Mesendoderm (in vitro differentiated cells): Measurements from ENCODE around the gene TRPM1.

Experiments used
- DNase-seq: peaks from one replicate; pipeline ENCODE4 v3.0.0; 2013
- H2AK5ac ChIP-seq: 2 replicates; pipeline ENCODE4 v1.6.1; 2013; ENCODE audit warnings: low read length, inconsistent platforms
- H2BK120ac ChIP-seq: 2 replicates; pipeline ENCODE4 v1.6.1; 2013; ENCODE audit warnings: low read depth, mild to moderate bottlenecking, low read length, moderate library complexity, mixed read lengths
- H2BK15ac ChIP-seq: replicated peaks from 2 replicates; pipeline ENCODE4 v1.6.1; 2013; ENCODE audit warnings: low read depth, mild to moderate bottlenecking, moderate library complexity
- H2BK5ac ChIP-seq: 2 replicates; pipeline ENCODE4 v1.6.1; 2013; ENCODE audit warnings: low read length, inconsistent platforms
- H3K18ac ChIP-seq: 2 replicates; pipeline ENCODE4 v1.6.1; 2013; ENCODE audit warnings: mild to moderate bottlenecking, low read length, mixed read lengths
- H3K23ac ChIP-seq: one replicate; pipeline ENCODE4 v1.6.1; 2013; ENCODE audit warnings: low read length
- H3K27ac ChIP-seq: 2 replicates; pipeline ENCODE4 v1.5.1; 2013; ENCODE audit warnings: low read depth, mild to moderate bottlenecking, inconsistent platforms, low read length, moderate library complexity
- H3K27me3 ChIP-seq: 2 replicates; pipeline ENCODE4 v1.6.1; 2013; ENCODE audit warnings: low read length, control low read depth, mild to moderate bottlenecking, inconsistent platforms; ENCODE audit not compliant: insufficient read depth, poor library complexity
- H3K36me3 ChIP-seq: 2 replicates; pipeline ENCODE4 v1.6.1; 2013; ENCODE audit warnings: low read length, inconsistent platforms; ENCODE audit not compliant: control insufficient read depth, insufficient read depth
- H3K4ac ChIP-seq: one replicate; pipeline ENCODE4 v1.6.1; 2013; ENCODE audit warnings: low read depth, mild to moderate bottlenecking, low read length, moderate library complexity
- H3K4me1 ChIP-seq: 2 replicates; pipeline ENCODE4 v1.6.1; 2013; ENCODE audit warnings: low read depth, low read length, inconsistent platforms; ENCODE audit not compliant: control insufficient read depth
- H3K4me2 ChIP-seq: 2 replicates; pipeline ENCODE4 v1.6.1; 2013; ENCODE audit warnings: low read length
- H3K4me3 ChIP-seq: 2 replicates; pipeline ENCODE4 v1.5.1; 2013; ENCODE audit warnings: mild to moderate bottlenecking, low read length
- H3K56ac ChIP-seq: one replicate; pipeline ENCODE4 v1.6.1; 2013; ENCODE audit warnings: low read length
- H3K79me1 ChIP-seq: 2 replicates; pipeline ENCODE4 v1.6.1; 2013; ENCODE audit warnings: low read length, inconsistent platforms
- H3K79me2 ChIP-seq: 2 replicates; pipeline ENCODE4 v1.6.1; 2013; ENCODE audit warnings: mild to moderate bottlenecking, low read length; ENCODE audit not compliant: control insufficient read depth, insufficient read depth
- H3K9ac ChIP-seq: 2 replicates; pipeline ENCODE4 v1.6.1; 2013; ENCODE audit warnings: low read length, inconsistent platforms
- H4K5ac ChIP-seq: one replicate; pipeline ENCODE4 v1.6.1; 2013; ENCODE audit warnings: low read length
- H4K8ac ChIP-seq: one replicate; pipeline ENCODE4 v1.6.1; 2013; ENCODE audit warnings: low read depth, mild to moderate bottlenecking, control low read depth, low read length, moderate library complexity
- WGBS: extraction: QIAGEN DNeasy Blood & Tissue Kit; methylation state at CpG from one replicate; pipeline ENCODE4 v1.1.7; 2013; ENCODE audit warnings: low lambda C conversion rate, missing lambda C conversion rate; ENCODE audit not compliant: insufficient coverage; ENCODE audit errors: extremely low coverage; 5-methylcytosine and 5-hydroxymethylcytosine counted together

TRPM1 gene

GRCh38 chr15:31111091-31111647, 9.6 kb upstream of the TRPM1 start:
- Histone ChIP-seq H3K4me1 (no peaks in the 10 kb centered on the region), H3K4ac (no peak overlapping the region), H3K9ac (no peak overlapping the region), H2BK5ac (no peak overlapping the region), H3K18ac (no peak overlapping the region), H4K8ac (no peak overlapping the region), H2BK15ac (no peak overlapping the region), H3K4me3 (no peak overlapping the region), H3K4me2 (no peak overlapping the region), H3K79me1 (no peaks in the 10 kb centered on the region), H3K27me3 (no peaks in the 10 kb centered on the region), H3K36me3 (no peaks in the 10 kb centered on the region), H3K79me2 (no peaks in the 10 kb centered on the region), H2BK120ac (no peak overlapping the region), H3K56ac (no peak overlapping the region), H3K27ac (no peak overlapping the region), H3K23ac (no peak overlapping the region), H4K5ac (no peak overlapping the region), H2AK5ac (no peak overlapping the region)
- no peak for DNase-seq
- no CpG with 5 or more reads among the region's 5 CpGs for WGBS

- Histone ChIP-seq H3K27ac (no peak overlapping the region), H3K79me1 (no peaks in the 10 kb centered on the region), H3K4me1 (no peaks in the 10 kb centered on the region), H3K4me2 (no peak overlapping the region), H2BK15ac (no peak overlapping the region), H3K79me2 (no peaks in the 10 kb centered on the region), H3K4me3 (no peak overlapping the region), H2BK5ac (no peak overlapping the region), H3K36me3 (no peaks in the 10 kb centered on the region), H3K9ac (no peak overlapping the region), H3K27me3 (no peaks in the 10 kb centered on the region), H4K8ac (no peak overlapping the region), H3K18ac (no peak overlapping the region), H2BK120ac (no peak overlapping the region), H3K23ac (no peak overlapping the region), H3K56ac (no peak overlapping the region), H4K5ac (no peak overlapping the region), H3K4ac (no peak overlapping the region), H2AK5ac (no peak overlapping the region)
- no peak for DNase-seq
- WGBS, result no CpG with 5 or more reads among the region's 4 CpGs
Measured at GRCh38 chr15:31108836-31109235, 7.3 kb upstream of the TRPM1 start.

GRCh38 chr15:31106495-31107300, 5.2 kb upstream of the TRPM1 start:
- Histone ChIP-seq H3K56ac (no peak overlapping the region), H3K4me2 (no peak overlapping the region), H4K5ac (no peak overlapping the region), H2AK5ac (no peak overlapping the region), H2BK5ac (no peak overlapping the region), H3K4me1 (no peaks in the 10 kb centered on the region), H3K36me3 (no peaks in the 10 kb centered on the region), H3K27me3 (no peaks in the 10 kb centered on the region), H3K18ac (no peak overlapping the region), H3K23ac (no peak overlapping the region), H3K9ac (no peak overlapping the region), H3K79me1 (no peaks in the 10 kb centered on the region), H3K27ac (no peak overlapping the region), H3K79me2 (no peaks in the 10 kb centered on the region), H3K4ac (no peak overlapping the region), H4K8ac (no peak overlapping the region), H2BK120ac (no peak overlapping the region), H2BK15ac (no peak overlapping the region), H3K4me3 (no peak overlapping the region)
- WGBS, result no CpG with 5 or more reads among the region's 7 CpGs
- DNase-seq, result no peak

GRCh38 chr15:31104003-31104402, 2.5 kb upstream of the TRPM1 start:
- no peaks in the 10 kb centered on the region for H3K36me3 ChIP-seq
- no peak overlapping the region for H3K23ac ChIP-seq
- no peak overlapping the region for H2BK5ac ChIP-seq
- H3K4me1 ChIP-seq, result no peaks in the 10 kb centered on the region
- no peak overlapping the region for H3K9ac ChIP-seq
- no peak overlapping the region for H2BK15ac ChIP-seq
- H2AK5ac ChIP-seq, result no peak overlapping the region
- H3K79me1 ChIP-seq, result no peaks in the 10 kb centered on the region
- no peak overlapping the region for H2BK120ac ChIP-seq
- H3K18ac ChIP-seq, result no peak overlapping the region
- WGBS, result no CpG with 5 or more reads among the region's 6 CpGs
- H3K4ac ChIP-seq, result no peak overlapping the region
- no peak overlapping the region for H3K4me3 ChIP-seq
- no peaks in the 10 kb centered on the region for H3K79me2 ChIP-seq
- H3K27me3 ChIP-seq, result no peaks in the 10 kb centered on the region
- no peak overlapping the region for H4K5ac ChIP-seq
- H4K8ac ChIP-seq, result no peak overlapping the region
- H3K4me2 ChIP-seq, result no peak overlapping the region
- no peak for DNase-seq
- H3K27ac ChIP-seq, result no peak overlapping the region
- H3K56ac ChIP-seq, result no peak overlapping the region

GRCh38 chr15:31102374-31103342, 1.1 kb upstream of the TRPM1 start:
- Histone ChIP-seq H3K4me1 (no peaks in the 10 kb centered on the region), H3K56ac (no peak overlapping the region)
- no peak for DNase-seq

More at GRCh38 chr15:31102374-31103342, 1.1 kb upstream of the TRPM1 start:
- no peak overlapping the region for H4K5ac ChIP-seq
- no peak overlapping the region for H3K4me3 ChIP-seq
- no peak overlapping the region for H3K4ac ChIP-seq
- H3K18ac ChIP-seq, result no peak overlapping the region
- H2AK5ac ChIP-seq, result no peak overlapping the region
- H3K27ac ChIP-seq, result no peak overlapping the region
- no peaks in the 10 kb centered on the region for H3K27me3 ChIP-seq
- no peaks in the 10 kb centered on the region for H3K79me2 ChIP-seq
- no CpG with 5 or more reads among the region's 24 CpGs for WGBS
- H2BK120ac ChIP-seq, result no peak overlapping the region
- no peak overlapping the region for H4K8ac ChIP-seq
- H3K79me1 ChIP-seq, result no peaks in the 10 kb centered on the region
- H2BK15ac ChIP-seq, result no peak overlapping the region
- H3K4me2 ChIP-seq, result no peak overlapping the region
- H2BK5ac ChIP-seq, result no peak overlapping the region
- no peak overlapping the region for H3K9ac ChIP-seq
- H3K36me3 ChIP-seq, result no peaks in the 10 kb centered on the region
- no peak overlapping the region for H3K23ac ChIP-seq
